ENCODE results near the gene CYP2B6.
"Not testable (repeated sequence)": the region's sequence is repeated elsewhere in the genome, so short reads cannot be mapped to it uniquely, and the experiment has no call there.

The CYP2B6 gene

DNA sequence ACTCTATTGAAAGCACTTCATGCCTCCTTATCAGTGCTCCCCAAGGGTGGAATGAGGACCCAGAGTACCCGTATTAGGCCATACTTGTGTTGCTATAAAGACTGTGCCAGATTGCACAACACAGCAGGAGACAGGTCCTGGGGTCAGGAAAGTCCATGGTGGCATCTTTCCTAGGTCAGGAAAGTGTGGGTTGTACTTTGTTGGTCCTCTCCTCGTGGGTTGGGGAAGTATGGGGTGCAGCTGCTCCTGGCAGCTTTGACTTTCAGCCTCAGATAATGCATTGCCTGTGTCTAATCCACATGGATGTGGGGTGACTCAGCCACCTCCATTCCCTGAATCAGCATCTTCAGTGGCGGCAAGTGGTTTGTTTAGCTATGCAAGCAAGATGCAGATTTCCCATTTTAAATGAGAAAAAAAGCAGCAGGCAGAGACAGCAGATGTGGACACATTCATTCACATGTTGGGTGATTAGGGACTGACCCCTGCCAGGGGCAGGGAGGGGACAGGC, 8.4 kb upstream of the CYP2B6 start:
- no peak overlapping the region for H3K4me3 ChIP-seq (replicated peaks; ENCODE audit: insufficient read depth, low read length)
- DNase-seq (ENCODE audit: low read depth in 1 of 2, low spot score in 1 of 2): no peak
- no peaks in the 10 kb centered on the region for H3K27me3 ChIP-seq (ENCODE audit: insufficient read depth, poor library complexity, severe bottlenecking)
- TF ChIP-seq GABPA (IDR thresholded peaks at IDR 0.05; ENCODE audit: low read depth): no peak
- TF ChIP-seq, protein P1, sequence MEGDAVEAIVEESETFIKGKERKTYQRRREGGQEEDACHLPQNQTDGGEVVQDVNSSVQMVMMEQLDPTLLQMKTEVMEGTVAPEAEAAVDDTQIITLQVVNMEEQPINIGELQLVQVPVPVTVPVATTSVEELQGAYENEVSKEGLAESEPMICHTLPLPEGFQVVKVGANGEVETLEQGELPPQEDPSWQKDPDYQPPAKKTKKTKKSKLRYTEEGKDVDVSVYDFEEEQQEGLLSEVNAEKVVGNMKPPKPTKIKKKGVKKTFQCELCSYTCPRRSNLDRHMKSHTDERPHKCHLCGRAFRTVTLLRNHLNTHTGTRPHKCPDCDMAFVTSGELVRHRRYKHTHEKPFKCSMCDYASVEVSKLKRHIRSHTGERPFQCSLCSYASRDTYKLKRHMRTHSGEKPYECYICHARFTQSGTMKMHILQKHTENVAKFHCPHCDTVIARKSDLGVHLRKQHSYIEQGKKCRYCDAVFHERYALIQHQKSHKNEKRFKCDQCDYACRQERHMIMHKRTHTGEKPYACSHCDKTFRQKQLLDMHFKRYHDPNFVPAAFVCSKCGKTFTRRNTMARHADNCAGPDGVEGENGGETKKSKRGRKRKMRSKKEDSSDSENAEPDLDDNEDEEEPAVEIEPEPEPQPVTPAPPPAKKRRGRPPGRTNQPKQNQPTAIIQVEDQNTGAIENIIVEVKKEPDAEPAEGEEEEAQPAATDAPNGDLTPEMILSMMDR (IDR thresholded peaks at IDR 0.05; ENCODE audit: insufficient read depth, low read length): no peak
- TF ChIP-seq, protein P2, sequence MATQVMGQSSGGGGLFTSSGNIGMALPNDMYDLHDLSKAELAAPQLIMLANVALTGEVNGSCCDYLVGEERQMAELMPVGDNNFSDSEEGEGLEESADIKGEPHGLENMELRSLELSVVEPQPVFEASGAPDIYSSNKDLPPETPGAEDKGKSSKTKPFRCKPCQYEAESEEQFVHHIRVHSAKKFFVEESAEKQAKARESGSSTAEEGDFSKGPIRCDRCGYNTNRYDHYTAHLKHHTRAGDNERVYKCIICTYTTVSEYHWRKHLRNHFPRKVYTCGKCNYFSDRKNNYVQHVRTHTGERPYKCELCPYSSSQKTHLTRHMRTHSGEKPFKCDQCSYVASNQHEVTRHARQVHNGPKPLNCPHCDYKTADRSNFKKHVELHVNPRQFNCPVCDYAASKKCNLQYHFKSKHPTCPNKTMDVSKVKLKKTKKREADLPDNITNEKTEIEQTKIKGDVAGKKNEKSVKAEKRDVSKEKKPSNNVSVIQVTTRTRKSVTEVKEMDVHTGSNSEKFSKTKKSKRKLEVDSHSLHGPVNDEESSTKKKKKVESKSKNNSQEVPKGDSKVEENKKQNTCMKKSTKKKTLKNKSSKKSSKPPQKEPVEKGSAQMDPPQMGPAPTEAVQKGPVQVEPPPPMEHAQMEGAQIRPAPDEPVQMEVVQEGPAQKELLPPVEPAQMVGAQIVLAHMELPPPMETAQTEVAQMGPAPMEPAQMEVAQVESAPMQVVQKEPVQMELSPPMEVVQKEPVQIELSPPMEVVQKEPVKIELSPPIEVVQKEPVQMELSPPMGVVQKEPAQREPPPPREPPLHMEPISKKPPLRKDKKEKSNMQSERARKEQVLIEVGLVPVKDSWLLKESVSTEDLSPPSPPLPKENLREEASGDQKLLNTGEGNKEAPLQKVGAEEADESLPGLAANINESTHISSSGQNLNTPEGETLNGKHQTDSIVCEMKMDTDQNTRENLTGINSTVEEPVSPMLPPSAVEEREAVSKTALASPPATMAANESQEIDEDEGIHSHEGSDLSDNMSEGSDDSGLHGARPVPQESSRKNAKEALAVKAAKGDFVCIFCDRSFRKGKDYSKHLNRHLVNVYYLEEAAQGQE (IDR thresholded peaks at IDR 0.05; ENCODE audit: insufficient replicate concordance, low read depth): no peak
- TF ChIP-seq POLR2AphosphoS5 (IDR thresholded peaks at IDR 0.05; ENCODE audit: low read depth): no peak
- TF ChIP-seq SPI1 (IDR thresholded peaks at IDR 0.05; ENCODE audit: borderline replicate concordance, low read depth): no peak
- H3K27ac ChIP-seq (replicated peaks): no peak overlapping the region

DNA sequence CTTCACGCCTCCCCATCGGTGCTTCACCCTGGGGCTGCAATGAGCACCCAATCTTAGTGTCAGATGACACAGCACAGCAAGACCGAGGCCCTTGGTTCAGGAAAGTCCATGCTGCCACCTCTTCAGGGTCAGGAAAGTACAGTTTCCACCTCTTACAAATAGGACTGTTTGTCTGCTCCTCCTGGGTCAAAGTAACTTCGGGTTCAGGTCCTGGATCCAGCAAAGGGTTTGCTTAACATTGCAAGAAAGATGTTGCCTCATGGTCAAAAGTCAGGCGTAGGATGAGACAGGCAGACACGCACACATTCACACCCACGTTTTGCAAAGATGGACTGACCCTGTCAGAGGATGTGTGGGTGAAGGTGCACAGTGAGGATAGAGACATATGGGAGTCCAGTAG, 1.6 kb upstream of the CYP2B6 start:
- TF ChIP-seq POLR2AphosphoS5 (IDR thresholded peaks at IDR 0.05; ENCODE audit: low read depth) (no peak), GABPA (IDR thresholded peaks at IDR 0.05; ENCODE audit: low read depth) (no peak), SPI1 (IDR thresholded peaks at IDR 0.05; ENCODE audit: borderline replicate concordance, low read depth) (no peak)
- TF ChIP-seq, protein P1 (IDR thresholded peaks at IDR 0.05; ENCODE audit: insufficient read depth, low read length): no peak
- TF ChIP-seq, protein P2 (IDR thresholded peaks at IDR 0.05; ENCODE audit: insufficient replicate concordance, low read depth): no peak
- no peak overlapping the region for H3K27ac ChIP-seq (replicated peaks)
- H3K4me3 ChIP-seq (replicated peaks; ENCODE audit: insufficient read depth, low read length): no peak overlapping the region
- H3K27me3 ChIP-seq (ENCODE audit: insufficient read depth, poor library complexity, severe bottlenecking): no peaks in the 10 kb centered on the region
- DNase-seq (ENCODE audit: low read depth in 1 of 2, low spot score in 1 of 2): no peak

DNA sequence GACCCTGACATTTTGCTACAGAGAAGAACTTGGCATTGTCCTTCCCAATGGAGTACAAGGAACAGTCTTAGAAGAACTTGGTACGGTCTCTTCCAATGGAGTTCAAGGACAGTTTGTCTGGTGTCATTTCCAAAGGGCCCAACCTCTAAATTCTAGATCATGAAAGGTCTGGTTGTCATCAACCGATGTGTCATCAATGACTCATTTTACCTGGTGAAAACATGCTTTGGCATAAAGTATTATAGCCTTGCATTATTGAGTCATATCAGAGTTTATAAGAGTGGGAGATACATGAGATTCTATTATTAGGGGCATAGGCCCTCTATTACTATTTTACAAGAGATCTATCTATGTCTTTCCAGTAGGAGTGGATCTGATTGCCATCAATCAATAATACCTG, 4.3 kb downstream of the CYP2B6 start:
- H3K4me3 ChIP-seq (replicated peaks; ENCODE audit: insufficient read depth, low read length): no peak overlapping the region
- DNase-seq (ENCODE audit: low read depth in 1 of 2, low spot score in 1 of 2): no peak
- no peak for TF ChIP-seq SPI1 (IDR thresholded peaks at IDR 0.05; ENCODE audit: borderline replicate concordance, low read depth)

DNA sequence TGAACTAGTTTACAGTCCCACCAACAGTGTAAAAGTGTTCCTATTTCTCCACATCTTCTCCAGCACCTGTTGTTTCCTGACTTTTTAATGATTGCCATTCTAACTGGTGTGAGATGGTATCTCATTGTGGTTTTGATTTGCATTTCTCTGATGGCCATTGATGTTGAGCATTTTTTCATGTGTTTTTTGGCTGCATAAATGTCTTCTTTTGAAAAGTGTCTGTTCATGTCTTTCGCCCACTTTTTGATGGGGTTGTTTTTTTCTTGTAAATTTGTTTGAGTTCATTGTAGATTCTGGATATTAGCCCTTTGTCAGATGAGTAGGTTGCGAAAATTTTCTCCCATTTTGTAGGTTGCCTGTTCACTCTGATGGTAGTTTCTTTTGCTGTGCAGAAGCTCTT, 7.9 kb downstream of the CYP2B6 start:
- DNase-seq (ENCODE audit: low read depth in 1 of 2, low spot score in 1 of 2); H3K27me3 ChIP-seq (ENCODE audit: insufficient read depth, poor library complexity, severe bottlenecking); H3K27ac ChIP-seq (replicated peaks); H3K4me3 ChIP-seq (replicated peaks; ENCODE audit: insufficient read depth, low read length): not testable (repeated sequence)

More for the DNA sequence above, 4.3 kb downstream of the CYP2B6 start:
- Histone ChIP-seq H3K27me3 (ENCODE audit: insufficient read depth, poor library complexity, severe bottlenecking) (peaks cover 3% of the 10 kb centered on the region), H3K27ac (replicated peaks) (no peak overlapping the region)

DNA sequence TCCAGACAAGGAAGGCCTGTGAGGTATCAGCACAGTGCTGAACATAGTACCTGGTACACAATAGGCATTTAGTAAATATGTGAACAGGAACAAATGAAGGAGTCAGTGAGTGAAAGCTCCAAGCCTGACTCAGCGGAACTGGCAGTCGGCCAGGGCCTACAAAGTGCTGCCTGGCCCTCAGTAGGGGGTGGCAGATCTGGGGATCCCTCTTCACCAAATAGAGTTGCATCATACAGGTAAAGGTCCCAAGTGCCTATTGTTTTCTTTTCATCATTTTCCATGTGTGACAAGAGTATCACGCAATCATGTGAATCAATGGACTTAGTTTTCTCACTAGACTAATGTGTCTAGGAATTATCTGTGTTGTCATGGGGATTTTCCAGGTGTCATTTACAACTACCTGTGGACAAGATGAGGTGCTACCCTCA, 9.2 kb downstream of the CYP2B6 start:
- TF ChIP-seq POLR2AphosphoS5 (IDR thresholded peaks at IDR 0.05; ENCODE audit: low read depth): no peak
- TF ChIP-seq SPI1 (IDR thresholded peaks at IDR 0.05; ENCODE audit: borderline replicate concordance, low read depth): no peak
- TF ChIP-seq GABPA (IDR thresholded peaks at IDR 0.05; ENCODE audit: low read depth): no peak
- TF ChIP-seq, protein P1 (IDR thresholded peaks at IDR 0.05; ENCODE audit: insufficient read depth, low read length): no peak
- H3K27ac ChIP-seq (replicated peaks): no peak overlapping the region
- no peak for DNase-seq (ENCODE audit: low read depth in 1 of 2, low spot score in 1 of 2)
- H3K27me3 ChIP-seq (ENCODE audit: insufficient read depth, poor library complexity, severe bottlenecking): peaks cover 3% of the 10 kb centered on the region
- H3K4me3 ChIP-seq (replicated peaks; ENCODE audit: insufficient read depth, low read length): no peak overlapping the region

Measured in HL-60 (cell line).